H4 (cell line): ENCODE measurements around the gene RAB25. TPM values are rescaled to one million over a fixed set of nuclear protein-coding genes. Genes with fewer than 3 reads are reported as not detected.
A peak's percentile ranks its signal among the peaks of the same experiment; 100 is the strongest.

Experiments used
- DNase-seq: peaks from one replicate; pipeline ENCODE4 v3.0.0-alpha.2; 2015; ENCODE audit warnings: low spot score
- total RNA-seq: library from RNA; depleted of rRNA; stranded (reverse); fragments of >200 nt; shearing (Covaris generic); gene quantifications from 2 replicates; pipeline ENCODE4 v1.2.3, GENCODE V29; 2014

The RAB25 gene
- total RNA-seq, 1 experiment from 2014 or later = 0.19 TPM

- DNase-seq = no peak
Measured at GRCh38 chr1:156100205-156100995, 39.4 kb downstream of the RAB25 start.

DNA sequence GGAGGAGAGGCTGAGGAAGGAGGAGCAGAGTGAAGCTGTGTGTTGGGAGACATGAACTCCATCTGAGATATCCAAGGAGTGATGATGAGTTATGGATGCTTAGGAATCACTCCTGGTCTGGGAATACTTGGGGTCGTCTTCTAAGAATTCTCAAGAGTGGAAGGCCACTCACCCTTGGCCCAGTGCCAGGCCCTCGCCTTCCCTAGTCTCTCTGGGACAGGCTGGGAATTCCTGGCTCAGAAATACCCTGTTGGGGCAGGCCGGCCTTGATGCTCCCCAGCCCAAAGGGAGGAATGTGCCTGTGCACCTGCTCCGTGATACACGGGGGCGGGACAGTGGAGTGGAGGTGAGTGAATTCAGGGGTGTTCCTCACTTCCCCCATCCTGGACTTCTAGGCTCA, 40.9 kb downstream of the RAB25 start:
- DNase-seq = no peak

GRCh38 chr1:156102633-156103511, 41.9 kb downstream of the RAB25 start:
- DNase-seq = no peak

DNA sequence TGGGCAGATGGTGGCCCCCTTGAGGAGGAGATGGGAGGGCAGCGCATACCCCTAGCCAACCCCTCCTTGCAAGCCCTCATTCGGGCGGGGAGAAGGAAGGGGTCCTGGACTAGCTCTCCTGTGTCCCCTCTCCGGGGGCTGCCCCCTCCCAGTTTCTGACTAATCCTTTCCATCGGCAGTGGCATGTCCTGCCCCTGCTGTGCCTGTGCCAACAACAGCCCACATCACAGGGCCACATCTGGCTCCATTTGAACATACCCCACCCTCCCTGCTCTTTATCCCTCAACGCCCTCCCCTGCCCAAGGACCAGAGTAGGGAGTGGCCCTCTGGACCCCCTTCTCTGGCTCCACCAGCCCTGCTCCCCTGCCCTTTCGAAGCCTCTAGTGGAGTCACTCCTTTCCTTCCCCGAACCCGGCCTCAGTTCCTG, 42.6 kb downstream of the RAB25 start:
- DNase-seq = peak; percentile 69

GRCh38 chr1:156104065-156104810, 43.3 kb downstream of the RAB25 start:
- DNase-seq = peak; percentile 78

- no peak for DNase-seq
Measured at GRCh38 chr1:156104861-156105832, 44.2 kb downstream of the RAB25 start.

- DNase-seq = no peak
Measured at GRCh38 chr1:156106624-156107488, 45.9 kb downstream of the RAB25 start.

DNA sequence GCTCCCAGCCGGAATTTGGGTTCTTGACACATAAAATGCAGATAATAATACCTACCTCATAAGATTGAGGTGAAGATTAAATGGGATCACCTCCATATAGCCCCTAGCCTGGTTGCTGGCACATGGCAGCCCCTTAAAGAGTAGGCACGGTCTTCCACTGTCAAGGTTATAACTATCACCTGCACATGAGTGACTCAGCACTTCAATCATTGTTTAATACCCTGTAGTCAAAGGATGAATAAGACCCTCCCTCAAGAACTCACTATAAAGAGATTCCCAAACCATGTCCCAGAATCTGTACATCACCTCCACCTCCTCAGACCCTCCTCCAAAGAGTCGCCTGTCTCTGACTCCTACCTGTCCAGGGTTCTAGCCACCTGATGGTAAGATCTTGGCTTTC, 47.1 kb downstream of the RAB25 start:
- no peak for DNase-seq

DNA sequence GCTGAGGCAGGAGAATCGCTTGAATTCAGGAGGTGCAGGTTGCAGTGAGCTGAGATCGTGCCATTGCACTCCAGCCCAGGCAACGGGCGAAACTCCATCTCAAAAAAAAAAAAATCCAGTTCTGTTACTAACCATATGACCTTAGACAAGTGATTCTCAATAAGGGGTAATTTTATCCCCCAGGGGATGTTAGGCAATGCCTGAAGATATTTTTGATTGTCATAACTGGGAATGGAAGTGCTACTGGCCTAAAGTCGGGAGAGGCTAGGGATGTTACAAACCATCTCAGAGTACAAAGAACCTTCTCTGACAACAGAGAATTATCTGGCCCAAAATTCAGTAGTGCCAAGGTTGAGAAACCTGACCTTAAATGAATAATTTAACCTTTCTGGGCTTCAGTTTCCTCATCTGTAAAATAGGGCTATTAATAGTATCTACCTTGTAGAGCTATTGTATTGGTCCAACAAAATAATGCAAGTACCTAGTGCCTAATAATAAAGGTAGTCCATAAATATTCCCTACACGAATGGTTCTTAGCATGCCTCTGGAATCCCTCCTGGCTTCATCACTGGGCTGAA, 47.8 kb downstream of the RAB25 start:
- no peak for DNase-seq

GRCh38 chr1:156110252-156110651, 49.3 kb downstream of the RAB25 start:
- no peak for DNase-seq

DNA sequence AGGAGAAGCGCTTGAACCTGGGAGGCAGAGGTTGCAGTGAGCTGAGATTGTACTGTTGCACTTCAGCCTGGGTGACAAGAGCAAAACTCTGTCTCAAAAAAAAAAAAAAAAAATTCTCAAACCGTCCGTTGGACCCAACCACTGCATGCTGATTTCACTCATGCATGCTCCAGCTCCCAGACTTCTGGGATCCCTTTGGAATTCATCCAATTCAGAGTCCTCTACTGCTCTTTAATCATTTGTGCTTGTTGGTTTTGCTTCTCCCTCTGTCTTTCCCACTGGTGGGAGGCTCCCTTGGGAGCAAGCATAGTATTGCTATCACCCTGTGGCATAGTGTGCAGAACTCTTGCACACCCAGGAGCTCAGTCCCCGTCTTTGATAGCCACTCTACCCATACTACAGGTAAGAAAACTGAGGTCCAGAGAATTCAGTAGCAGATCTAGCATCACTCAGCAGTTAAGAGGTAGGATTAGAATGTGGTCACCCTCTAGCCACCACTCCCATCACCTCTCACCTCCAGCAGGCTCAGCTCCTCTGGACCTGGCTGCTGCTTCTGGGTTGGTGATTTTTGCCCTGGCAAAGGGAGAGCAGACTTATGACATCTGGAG, 50.5 kb downstream of the RAB25 start:
- no peak for DNase-seq

DNA sequence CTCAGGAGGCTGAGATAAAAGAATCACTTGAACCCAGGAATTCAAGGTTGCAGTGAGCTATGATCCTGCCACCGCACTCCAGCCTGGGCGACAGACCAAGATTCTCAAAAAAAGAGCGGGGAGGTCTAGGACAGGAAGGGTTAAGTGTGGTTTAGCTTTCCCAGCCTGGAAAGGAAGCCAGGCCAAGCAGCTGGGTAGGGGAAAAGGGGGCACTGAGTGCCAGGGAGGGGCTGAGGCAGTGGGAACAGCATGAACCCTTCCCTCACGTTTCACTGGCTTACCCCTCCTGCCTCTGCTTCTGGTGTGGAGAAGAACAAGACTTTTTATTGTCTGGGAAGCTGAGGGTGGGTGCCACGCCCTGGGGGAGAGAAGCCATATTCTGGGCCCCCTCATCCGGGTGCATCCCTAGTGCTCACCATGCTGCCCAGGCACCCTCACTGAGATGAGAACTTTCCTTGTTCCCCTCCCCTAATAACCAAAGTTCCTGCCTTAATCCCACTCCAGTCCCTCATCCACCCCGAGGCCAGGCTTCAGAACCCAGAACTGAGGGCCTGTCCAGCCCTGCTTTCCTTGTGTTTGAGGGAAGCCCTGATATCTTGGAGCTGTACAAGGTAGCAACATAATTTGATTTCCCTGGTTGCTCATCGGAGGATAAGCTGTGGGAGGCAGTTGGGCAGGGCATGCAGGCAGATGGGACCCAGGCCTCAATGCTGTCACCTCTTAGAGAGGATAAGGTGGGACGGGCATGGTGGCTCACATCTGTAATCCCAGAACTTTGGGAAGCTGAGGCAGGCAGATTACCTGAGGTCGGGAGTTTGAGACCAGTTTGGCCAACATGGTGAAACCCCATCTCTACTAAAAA, 51.5 kb downstream of the RAB25 start:
- DNase-seq = no peak

- no peak for DNase-seq
Measured at GRCh38 chr1:156113282-156113950, 52.5 kb downstream of the RAB25 start.

DNA sequence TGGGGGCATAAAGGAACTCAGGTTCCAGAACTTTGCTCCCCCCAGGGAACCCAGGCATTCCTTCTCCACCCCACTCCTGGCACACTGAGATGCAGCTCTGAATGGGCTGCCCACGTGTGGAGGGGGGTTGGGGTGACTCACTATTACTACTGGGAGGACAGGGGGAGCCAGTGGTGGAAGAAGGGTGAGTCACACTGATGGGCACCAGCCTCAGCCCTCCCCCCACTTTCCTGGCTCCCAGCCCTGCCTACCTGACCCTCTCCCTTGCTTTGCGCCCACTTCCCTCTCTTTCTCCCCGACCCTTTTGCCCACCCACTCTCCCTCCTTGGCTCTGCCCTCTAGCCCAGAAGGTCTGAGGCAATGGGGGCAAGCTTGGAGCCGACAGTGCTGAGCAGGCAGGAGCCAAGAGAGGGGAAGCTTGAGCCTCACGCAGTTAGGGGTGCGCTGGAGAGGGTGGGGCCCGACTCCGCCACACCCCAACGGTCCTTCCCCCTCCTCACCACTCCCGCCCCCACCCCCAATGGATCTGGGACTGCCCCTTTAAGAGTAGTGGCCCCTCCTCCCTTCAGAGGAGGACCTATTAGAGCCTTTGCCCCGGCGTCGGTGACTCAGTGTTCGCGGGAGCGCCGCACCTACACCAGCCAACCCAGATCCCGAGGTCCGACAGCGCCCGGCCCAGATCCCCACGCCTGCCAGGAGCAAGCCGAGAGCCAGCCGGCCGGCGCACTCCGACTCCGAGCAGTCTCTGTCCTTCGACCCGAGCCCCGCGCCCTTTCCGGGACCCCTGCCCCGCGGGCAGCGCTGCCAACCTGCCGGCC, 53.4 kb downstream of the RAB25 start, which contains the start of gene LMNA:
Gene LMNA, plus strand, starts transcription at position 611 of the 818 bp plus-strand sequence. CDS start 208 bp downstream, outside the sequence.
- peak; percentile 96 for DNase-seq

DNA sequence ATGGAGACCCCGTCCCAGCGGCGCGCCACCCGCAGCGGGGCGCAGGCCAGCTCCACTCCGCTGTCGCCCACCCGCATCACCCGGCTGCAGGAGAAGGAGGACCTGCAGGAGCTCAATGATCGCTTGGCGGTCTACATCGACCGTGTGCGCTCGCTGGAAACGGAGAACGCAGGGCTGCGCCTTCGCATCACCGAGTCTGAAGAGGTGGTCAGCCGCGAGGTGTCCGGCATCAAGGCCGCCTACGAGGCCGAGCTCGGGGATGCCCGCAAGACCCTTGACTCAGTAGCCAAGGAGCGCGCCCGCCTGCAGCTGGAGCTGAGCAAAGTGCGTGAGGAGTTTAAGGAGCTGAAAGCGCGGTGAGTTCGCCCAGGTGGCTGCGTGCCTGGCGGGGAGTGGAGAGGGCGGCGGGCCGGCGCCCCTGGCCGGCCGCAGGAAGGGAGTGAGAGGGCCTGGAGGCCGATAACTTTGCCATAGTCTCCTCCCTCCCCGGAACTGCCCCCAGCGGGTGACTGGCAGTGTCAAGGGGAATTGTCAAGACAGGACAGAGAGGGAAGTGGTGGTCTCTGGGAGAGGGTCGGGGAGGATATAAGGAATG, 54.1 kb downstream of the RAB25 start:
- DNase-seq = no peak
